CD4-positive, alpha-beta T cell treated with Interleukin-6 for 4 hours (primary cell): Measurements from ENCODE around the gene C16orf92.
"Not testable (repeated sequence)": the region's sequence is repeated elsewhere in the genome, so short reads cannot be mapped to it uniquely, and the experiment has no call there.

ENCODE experiments used
- DNase-seq: peaks from one replicate; pipeline ENCODE4 v3.0.0-alpha.2; 2020; ENCODE audit warnings: mixed read lengths

Gene C16orf92

GRCh38 chr16:30005341-30006094 lies 17.5 kb upstream of the C16orf92 start:
- peak; percentile 52 for DNase-seq

DNA sequence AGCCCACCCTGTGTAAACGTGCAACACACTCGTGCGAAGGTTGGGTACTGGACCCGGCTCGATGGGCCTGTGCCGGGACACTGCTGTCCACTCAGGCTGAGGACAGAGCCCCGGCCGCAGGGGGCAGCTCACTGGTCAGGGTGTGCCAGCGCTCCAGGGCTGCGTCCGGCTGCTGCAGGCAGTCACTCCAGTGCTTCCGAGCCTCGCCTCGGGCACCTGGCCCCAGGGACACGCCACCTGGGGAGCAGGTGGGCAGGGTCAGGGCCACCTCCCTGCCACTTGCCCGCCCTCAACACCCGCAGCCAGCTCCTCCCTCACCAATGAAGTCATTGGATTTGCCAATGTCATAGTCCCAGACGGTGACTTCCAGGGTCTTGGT lies 16.9 kb upstream of the C16orf92 start:
- no peak for DNase-seq

DNA sequence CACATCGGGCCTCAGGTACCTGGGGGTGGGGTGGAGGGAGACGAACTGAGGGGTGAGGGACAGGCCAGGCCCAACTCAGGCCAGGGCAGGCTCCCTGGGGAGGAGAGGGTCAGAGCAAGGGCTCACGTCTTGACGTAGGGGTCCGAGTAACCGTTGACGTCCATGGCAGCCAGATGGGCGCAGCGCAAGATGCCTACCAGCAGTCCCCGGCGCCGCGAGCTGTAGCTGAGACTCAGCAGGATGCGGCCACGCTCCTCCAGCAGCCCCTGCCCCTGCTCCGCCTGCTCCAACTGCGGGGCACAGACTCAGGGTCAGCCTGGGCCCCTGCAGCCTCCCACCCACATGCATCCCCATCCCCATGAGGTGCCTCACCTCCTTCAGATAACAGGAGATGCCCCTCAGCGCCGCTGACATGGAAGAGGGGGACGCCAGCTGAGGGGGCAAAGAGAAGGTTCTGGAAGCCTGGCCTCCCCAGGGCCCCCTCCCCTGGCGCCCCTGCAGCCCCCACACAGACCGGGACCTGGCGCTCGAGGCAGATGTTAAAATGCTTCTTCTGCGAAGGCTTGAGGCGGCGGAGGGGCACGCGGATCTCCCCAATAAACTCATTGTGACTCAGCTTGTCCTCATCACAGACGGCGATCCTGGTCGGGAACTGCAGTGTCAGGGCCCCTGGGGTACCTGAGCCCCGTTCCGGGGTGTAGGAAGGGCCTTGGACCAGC lies 16.2 kb upstream of the C16orf92 start:
- DNase-seq = no peak

GRCh38 chr16:30007378-30007895 lies 15.6 kb upstream of the C16orf92 start:
- no peak for DNase-seq

DNA sequence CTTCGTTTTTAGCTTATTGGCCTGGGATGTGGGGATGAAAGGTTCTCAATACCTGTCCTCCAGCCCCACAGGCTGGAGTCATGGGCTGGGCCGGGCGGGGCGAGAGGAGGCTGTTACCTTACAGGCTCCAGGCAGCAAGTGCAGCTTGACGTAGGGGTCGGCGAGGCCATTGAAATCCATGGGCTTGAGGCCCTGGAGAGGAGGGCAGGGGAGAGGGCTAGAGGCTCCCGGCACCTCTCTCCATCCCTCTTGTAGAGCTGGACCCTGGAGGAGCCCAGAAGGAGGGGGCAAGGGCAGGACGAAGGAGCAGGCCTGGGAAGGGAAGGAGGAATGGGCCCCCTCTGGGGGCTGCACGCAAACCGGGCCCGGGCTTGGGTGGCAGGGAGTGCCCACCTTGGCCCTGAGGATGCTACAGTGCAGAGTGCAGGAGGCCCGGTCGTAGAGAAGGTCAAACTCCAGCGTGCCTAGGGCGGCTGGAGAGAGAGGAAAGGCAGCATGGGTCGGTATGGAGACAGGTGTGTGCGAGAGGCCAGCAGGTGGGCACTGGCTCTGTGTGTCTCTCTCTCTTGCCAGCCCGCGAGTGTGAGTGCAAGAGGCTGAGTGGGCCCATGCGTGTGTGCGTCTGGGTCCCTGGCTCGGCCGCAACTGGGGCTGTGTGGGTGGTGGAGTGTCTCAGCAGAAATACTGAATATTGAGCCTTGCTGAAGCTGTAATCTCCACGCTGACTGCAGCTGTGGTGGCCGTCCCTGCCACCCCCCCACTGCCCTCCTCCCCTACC lies 13.7 kb upstream of the C16orf92 start:
- no peak for DNase-seq

DNA sequence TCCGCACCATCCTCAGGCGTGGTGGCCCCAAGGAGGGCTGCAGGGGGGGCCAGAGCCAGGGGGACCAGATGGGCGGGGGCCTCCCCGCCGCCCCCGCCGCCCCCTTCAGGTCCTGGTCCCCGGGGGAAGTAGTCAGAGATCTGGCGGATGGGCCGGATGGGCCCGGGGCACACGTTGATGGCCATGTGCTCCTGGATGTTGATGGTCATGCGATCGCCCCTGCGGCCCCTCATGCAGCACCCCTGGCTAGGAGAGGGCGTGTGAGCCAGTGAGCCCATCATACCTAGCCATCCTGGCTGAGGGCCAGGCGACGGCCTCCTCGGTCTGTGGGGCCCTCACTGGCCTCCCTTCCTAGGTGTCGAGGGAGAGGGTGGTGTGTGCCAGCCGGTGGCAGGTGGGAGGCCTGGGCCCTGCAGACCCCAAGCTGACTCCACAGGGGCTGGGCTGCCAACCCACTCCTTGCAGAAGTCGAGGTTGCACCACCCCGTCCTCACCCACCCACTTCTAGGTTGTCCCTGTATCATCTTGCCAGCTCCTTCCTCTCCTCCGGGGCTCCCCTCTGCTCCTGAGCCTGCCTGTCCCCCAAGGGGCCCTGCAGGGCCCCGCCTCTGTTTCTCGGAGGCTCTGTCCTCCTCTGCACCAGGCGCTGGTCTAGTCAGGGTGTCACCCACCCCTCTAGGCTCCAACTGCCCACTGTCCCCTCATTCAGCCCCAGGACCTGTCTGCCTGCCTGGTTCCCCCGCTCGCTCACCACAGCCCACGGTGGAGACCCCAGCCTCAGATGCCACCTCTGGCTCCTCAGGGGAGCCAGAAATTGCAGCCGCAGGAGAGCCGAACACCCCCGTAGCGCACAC lies 12.8 kb upstream of the C16orf92 start:
- DNase-seq = no peak

DNA sequence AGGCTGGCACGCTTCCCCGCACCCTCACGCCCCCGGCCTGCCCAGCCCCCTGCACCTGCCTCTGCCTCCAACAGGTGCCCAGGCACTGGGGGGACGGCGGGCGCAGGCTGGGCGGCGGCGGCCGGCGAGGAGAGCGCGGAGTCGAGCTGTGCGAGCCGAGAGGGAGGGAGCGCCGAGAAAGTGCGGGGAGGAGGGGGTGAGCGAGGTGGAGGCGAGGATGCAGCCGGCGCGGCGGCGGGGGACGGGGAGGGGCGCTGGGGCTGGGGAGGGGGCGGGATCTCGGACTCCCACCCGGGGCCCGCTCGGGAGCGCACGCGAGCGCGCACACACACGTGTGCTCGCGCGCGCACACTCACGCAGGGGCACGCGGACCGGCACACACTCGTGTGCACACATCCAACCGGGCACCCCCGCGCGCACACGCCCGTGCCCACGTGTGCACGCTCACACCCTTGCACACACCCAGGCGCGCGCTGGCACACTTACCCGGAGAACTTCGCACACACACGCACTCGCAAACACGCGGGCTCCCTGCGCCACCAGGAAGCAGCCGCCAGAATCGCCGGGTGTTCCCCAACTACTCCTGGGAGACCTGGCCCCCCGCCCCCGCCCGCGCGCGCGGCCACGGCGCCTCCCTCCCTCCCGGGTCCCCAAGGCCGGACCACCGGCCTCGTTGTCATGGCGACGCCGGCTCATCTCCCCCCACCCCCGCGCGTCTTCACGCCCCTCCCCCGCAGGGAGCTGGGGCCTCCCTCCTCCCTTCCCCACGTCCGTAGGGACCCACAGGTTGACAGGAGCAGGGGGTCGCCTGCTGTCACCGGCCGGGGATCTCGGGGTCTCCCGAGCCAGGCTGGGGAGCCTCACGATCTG lies 11.9 kb upstream of the C16orf92 start, which contains the start of gene DOC2A:
TSS of gene DOC2A (minus strand) at position 184 of the 870 bp plus-strand sequence. CDS start 805 bp downstream, outside the sequence.
- peak; percentile 49 for DNase-seq

- DNase-seq = no peak
Measured at GRCh38 chr16:30011714-30012504, 11.1 kb upstream of the C16orf92 start.

- DNase-seq = not testable (repeated sequence)
Measured at GRCh38 chr16:30012598-30012997, 10.4 kb upstream of the C16orf92 start.

DNA sequence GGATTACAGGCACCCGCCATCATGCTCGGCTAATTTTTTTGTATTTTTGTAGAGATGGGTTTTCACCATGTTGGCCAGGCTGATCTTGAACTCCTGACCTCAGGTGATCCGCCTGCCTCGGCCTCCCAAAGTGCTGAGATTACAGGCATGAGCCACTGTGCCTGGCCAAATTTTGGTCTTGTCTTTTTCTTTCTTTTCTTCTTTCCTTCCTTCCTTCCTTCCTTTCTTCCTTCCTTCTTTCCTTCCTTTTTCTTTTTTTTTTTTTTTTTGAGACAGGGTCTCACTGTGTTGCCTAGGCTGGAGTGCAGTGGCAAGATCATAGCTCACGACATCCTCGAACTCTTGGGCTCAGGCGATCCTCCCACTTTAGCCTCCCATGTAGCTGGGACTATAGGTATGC lies 7.5 kb upstream of the C16orf92 start:
- DNase-seq = not testable (repeated sequence)

DNA sequence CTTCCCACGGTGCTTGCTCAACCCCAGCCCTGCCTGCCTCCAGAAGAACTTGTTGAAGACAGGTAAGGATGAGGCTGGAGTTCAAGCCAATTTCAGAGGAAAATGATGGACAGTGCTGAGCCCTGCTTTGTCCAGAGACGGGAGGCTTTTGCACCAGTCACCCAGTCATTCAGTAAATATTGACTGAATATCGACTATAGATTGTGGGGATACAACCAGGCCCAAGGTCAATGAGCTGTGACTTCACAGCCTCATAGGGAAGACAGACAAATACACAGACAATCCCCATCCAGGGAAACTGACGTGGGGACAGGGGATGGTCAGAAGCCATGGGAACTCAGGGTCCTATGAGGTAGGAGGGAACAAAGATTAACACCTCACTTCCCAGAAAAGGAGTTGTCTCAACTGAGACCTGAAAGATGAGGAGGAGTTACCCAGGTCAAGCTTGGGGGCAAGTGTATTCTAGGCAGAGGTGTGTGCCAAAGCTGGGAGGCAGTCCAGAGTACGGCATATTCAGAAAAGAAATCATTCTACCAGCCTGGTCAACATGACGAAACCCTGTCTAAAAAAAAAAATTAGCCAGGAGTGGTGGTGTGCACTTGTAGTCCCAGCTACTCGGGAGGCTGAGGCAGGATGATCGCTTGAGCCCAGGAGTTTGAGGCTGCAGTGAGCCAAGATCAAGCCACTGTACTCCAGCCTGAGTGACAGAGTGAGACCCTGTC lies 6.3 kb upstream of the C16orf92 start:
- no peak for DNase-seq

DNA sequence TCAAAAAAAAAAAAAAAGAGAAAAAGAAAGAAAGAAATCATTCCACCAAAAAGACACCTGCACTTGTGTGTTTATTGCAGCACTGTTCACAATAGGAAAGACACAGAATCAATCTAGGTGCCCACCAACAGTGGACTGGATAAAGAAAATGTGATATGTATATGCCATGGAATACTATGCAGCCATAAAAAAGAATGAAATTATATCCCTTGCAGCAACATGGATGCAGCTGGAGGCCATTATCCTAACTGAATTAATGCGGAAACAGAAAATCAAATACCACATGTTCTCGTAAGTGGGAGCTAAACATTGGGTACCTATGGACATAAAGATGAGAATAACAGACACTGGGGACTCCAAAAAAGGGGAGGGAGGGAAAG lies 5.7 kb upstream of the C16orf92 start:
- DNase-seq = no peak

DNA sequence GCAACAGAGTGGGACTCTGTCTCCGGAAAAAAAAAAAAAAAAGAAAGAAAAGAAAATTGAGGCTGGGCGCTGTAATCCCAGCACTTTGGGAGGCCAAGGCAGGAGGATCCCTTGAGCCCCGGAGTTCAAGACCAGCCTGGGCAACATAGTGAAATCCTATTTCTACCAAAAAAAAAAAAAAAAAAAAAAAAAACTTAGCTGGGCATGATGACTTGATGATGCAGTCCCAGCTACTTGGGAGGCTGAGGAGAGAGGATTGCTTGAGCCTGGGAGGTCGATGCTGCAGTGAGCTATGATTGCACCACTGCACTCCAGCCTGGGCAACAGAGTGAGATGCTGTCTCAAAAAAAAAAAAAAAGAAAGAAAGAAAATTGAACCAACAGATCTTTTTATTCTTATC lies 5.1 kb upstream of the C16orf92 start:
- DNase-seq = not testable (repeated sequence)

- no peak for DNase-seq
Measured at GRCh38 chr16:30018731-30019158, 4.3 kb upstream of the C16orf92 start.

DNA sequence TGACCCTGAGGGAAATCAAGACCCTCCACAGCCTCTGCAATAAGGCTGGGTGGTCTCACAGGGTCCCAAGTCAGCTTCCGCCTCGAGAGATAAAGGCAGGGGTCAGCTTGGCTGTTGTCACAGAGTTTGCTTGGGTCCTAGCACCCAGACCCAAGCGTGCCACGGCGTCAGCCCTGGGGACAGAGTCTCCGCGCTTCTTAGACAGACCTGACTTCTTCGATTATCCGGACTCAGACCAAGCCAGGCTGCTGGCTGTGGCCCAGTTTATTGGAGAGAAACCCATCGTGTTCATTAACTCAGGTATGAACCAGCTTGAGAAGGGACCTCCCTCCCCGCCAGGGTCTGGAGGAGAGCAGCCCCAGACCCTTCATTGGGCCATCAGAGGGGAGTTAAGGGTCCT lies 588 bp downstream of the C16orf92 start:
- DNase-seq = no peak

DNA sequence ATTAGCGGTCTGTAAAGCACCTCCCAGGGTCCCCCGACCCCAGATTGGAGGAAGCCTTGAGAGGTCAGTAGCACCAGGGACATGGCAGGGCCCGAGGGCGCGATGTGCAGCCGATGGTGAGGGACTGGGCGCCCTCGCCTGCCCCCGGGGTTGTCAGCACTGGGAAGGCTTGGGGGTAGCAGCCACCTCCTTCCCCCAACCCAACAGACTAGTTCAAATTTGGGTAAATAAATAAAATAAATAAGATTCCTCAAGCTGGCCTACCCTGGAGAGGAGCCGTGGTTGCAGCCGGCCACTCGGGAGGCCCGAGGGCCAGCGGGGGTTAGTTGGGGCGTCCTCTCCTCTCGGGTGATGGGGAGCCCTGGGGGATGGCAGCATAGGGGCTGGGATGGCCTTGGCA lies 1.5 kb downstream of the C16orf92 start:
- no peak for DNase-seq

DNA sequence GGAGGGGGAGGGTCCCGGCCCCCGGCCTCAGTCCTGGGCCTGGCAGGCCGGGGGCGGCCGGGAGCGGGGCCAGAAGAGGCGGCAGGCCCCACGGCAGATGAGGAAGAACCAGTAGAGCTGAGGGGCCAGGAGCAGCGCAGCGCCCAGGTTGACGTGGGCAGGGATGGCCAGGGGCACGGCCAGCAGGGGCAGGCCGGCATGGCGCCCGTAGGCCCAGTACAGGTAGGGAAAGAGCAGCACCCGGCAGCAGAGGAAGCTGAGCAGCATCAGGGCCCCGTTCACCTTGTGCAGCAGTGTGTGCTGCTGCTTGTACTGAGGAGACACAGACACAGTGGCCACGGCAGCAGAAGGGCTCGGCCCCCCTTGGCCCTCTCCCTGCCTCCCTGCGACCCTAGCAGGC lies 2.2 kb downstream of the C16orf92 start:
- no peak for DNase-seq

- no peak for DNase-seq
Measured at GRCh38 chr16:30025574-30025973, 2.6 kb downstream of the C16orf92 start.

GRCh38 chr16:30026449-30026848 lies 3.5 kb downstream of the C16orf92 start:
- DNase-seq = no peak
